ENCODE measurements around the gene MBOAT7.

Gene MBOAT7

DNA sequence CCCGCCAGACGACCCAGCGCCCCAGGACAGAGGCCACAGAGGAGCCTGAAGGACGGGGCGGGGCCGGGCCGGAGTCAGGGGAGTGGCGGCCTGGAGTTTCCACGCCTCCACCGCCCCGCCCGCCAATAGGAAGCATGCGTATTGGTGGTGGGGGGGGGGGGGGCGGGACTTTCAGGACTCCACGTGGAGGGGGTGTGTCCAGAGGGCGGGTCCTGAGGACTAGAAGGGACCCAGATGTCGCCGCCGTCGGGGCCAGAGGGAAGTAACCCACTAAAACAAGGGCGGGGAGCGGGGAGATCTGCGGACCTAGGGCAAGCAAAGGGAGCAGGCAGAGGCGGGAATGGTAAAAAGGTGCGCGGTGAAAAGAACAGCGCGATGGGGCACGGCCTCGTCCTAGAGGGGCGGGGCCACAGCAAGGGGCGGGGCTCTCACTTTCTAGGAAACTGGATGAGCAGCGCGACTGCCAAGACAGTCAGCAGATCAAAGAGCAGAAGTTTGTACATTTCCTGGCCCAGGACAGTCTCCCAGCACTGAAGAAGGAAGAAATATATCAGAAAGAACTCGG, 27.1 kb downstream of the MBOAT7 start:
- peak; percentile 59 for DNase-seq (ENCODE audit: low read depth)

DNA sequence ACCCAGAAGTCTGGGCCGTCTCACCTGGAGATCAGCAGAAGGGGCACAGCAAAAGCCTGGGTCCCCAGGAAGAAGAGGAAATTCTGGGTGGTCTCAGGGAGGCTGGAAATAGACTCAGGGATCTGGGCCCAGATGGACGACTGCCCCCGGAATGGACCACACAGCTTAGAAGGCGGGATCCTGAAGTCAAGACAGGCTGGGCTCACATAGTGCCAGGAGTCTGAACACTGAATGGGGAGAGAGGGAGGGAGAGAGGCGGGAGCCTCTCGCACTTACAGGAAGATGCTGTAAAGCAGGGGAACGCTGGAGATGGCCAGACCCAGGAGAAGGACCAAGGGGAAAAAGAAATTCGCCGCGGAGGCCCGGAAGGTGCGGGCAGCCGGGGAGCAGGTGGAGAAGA, 28.5 kb downstream of the MBOAT7 start:
- DNase-seq (ENCODE audit: low read depth), result no peak

DNA sequence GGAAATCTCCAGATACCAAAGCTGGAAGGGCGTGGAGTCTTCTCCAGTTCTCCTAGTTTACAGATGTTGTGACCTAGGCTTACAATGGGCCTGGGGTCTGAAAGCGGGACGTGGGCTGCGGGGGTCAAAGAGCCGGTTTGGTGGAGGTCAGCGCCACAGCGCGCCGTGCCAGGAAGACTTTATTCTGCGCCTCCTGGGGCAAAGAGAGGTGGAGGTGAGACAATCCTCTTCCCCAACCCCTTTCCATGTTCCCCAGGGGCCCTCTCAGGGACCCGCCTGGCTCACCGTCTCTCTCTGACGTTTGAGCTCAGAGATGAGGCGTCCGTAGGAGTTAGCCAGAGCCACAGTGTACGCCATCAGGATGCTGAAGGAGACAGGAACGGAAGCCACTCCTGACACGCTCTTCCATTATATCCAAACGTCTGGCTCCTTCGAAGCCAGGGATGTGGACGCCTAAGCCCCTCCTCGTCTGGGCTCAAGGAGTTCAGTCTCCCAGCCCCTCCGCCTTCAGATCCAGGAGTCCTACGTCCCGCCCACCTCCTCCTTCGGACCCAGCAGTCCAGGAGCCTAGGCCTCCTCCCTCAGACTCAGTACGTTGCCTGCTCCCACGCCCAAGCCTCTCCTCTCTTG, 29.1 kb downstream of the MBOAT7 start:
- no peak for DNase-seq (ENCODE audit: low read depth)

DNA sequence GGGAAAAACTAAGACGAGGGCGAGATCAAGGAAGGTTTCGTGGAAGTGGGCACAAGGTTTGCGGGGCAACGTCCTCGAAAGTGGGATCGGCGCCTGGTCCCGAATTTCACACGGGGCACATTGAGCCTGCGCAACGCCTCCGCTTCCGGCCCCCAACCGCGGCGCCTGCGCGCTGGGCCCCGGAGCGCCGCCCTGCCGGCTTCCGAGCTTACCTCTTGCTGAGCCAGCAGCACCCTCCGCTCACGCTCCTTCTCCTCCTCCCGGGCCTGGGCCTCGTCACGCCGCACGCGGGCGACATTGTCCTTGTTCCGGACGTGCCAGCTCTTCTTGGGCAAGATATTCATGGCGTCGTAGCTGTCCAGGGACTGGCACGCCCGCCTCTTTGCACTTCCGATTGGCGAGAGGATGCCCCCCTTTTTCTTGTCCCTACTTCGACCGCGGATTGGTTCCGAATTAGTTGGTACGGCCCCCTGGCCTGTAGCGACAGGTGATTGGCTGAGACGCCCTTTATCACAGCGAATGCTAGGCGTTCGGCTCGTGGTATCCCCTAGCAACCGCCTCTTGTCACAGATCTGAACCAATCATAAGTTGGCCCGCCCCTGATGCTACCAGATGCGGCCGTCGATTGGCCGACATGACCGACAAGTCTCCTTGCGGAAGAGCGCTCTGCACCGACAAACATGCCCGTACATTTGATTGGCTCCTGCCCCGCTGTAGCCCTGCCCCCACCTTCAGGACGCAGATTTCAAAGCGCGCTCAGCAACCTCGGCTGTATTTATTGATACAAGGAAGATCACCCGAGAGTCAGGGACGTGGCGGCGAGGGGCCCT, 29.8 kb downstream of the MBOAT7 start, which contains the start of gene LENG1:
TSS of gene LENG1 (minus strand) at position 370 of the 830 bp plus-strand sequence. CDS start at position 344, 26 bp downstream.
- DNase-seq (ENCODE audit: low read depth), result peak; percentile 78

DNA sequence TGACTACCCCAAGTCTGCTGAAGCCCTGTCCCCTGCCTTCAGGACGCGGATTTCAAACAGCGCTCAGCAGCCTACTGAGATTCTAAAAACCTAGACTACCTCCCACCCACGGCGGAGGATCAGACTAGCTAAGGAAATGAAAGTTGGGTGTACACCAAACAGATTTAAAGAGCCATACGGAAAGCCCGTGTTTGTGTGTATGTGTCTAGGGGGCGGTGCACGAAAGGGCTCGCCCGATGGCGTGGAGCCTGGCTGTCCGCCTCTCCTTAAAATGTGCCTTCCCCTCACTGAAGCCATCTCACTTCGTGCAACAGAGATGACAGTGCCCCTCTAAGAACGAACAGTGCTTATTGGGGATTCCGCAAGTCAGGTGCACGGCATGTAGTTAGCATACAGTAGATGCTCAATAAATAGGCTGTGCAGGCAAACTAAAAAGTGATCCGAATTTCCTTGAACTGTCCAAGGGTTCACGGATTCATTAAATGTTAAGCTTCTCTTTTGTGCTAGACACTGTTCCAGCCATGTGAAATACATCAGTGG, 30.5 kb downstream of the MBOAT7 start:
- DNase-seq (ENCODE audit: low read depth), result no peak

DNA sequence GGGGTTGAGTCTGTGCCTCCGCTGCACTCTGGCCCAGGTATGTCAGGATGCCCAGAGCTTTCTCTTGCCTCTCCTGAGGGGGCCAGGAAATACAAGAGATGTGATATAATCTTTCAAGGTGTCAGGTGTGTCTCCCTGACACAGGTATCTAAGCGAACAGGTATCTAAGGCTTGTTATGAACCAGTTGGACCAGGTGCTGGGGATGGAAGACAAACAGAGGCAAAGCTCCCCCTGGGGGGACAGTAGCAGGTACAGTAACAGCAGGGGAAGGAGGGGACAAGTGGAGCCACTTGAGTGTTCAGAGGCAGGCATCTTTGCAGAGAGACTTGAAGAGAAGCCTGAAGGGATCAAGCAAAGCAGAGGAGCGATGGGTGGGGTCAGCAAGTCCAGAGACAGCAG, 32.4 kb downstream of the MBOAT7 start:
- DNase-seq (ENCODE audit: low read depth), result no peak

DNA sequence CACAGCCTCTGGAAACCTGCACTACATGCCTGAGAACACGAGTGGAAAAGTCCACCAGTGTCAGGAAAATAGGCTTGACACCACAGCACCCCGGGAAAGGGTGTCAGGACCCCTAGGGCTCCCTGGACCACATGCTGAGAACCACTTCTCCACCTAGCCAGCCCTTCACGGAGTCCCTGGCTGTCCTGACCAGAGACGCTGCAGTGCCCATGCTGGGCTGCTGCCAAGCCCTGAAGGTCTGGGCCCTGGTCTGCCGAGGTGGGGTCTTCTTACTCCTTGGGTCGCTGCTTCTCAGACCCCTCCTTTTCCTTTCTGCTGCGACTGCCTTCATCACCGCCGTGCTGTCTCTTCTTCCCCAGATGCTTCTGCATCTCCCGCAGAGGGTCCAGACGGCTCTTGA, 32.9 kb downstream of the MBOAT7 start:
- DNase-seq (ENCODE audit: low read depth), result no peak

DNA sequence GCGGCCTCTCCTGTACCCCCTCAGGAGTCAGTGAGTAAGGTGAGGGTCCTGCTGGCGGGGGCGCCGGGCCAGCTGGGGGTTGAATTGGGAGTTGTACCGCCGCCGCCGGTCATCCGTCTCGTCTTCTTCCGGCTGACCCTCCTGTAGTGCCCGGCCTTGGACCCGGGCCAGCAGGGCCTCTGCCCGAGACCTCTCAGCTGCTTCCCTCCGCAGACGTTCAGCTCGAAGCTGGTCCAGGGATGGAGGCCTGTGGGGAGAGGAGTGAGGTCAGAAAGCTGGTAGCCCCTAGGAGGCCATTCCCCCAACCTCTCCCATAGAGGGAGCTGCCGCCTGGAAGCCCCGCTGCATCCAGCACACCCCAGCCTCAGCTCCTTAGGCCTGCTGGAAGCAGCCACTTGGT, 33.7 kb downstream of the MBOAT7 start:
- DNase-seq (ENCODE audit: low read depth), result no peak

DNA sequence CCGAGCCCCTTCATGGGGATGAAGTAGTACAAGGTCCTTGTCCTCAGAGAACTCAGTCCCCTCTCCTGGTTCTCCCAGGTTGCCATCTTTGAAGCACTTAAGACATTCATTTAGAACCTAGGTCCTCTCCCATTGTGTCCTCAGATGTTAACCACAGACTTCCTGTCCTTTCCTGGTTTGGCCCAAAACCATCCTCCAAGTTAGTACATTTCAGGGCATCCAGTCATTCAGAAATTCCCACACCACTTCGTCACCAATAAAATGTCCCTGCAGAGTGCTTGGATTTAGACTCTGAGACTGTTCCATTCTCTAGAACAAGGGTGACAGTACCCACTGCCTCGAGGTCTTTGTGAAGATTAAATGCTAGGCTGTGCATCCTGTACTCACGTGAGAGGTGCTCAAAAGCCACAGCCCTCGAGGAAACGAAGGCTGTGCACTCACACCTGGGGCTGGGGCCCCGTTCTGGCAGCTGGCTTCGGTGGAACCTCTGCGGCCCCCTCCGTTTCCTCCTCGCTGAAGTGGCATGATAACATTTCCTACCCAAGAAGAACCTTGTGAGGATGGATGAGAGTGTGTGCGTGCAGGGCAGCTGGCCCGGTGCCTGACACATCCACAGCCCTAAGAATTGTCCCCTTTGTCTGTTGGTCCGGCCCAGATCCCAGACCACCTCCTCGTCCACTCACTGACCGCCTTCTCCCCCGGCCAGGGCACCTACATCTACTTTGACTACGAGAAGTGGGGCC, 34.6 kb downstream of the MBOAT7 start:
- no peak for DNase-seq (ENCODE audit: low read depth)

DNA sequence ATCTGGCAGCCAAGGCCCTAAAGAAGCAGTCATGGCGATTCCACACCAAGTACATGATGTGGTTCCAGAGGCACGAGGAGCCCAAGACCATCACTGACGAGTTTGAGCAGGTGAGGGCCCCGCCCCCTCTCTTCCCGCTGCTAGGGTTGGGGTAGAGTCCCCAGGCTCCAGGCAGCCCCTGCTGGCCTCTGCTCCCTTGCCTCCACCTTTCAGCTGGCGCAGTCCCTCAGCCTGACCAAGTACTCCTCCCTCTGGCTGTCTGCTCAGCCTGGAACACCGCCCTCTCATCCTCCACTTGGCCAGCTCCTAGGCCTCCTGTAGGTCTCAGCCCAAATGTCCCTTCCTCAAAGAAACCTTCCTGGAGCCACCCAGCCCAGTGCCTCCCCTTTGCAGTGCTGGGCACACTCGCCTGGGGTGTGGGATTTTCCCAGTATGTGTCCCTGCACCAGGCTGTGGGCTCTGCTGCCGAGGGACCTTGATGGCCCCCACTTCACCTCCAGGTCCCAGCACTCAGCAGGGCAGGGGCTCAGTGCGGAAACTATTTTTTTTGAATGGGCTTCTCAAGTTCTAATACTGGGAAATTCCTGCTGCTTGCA, 35.6 kb downstream of the MBOAT7 start:
- no peak for DNase-seq (ENCODE audit: low read depth)

DNA sequence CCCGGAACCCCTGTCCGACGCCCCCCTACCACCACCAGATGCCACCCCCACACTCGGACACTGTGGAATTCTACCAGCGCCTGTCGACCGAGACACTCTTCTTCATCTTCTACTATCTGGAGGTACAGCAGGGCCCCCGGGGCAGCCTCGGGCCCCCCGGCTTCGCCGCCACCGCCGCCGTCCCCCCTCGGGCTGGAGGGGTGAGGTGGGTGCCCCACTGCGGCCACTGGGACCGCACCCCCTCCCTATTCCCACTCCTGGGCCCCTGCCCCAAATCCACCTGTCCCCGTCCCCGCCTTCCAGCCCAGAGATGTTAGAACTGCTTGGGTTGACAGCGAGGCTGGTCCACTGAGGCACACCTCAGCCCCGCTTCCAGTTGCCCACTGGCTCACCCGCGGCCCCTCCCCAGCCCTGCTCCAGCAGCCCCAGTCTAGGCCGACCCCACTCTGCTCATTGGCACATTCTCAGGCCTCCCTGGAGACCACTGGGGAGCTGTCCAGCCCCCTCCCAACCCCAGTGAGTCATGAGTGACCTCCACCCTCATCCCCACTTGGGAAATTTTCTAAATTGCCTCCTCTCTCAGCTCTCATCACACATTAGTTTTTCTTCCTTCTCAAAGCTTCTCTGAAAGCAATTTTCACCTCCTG, 36.4 kb downstream of the MBOAT7 start:
- DNase-seq (ENCODE audit: low read depth), result no peak

DNA sequence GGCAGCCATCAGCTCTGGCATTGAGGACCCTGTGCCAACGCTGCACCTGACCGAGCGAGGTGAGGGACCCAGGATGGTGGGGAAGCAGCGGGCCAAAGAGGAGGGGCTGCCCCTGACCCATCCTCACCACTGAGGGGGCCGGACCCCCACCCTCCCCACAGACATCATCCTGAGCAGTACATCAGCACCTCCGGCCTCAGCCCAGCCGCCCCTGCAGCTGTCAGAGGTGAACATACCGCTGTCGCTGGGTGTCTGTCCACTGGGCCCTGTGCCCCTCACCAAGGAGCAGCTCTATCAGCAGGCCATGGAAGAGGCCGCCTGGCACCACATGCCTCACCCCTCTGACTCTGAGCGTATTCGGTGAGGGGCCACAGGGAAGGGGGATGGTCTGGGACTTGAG, 37.1 kb downstream of the MBOAT7 start:
- no peak for DNase-seq (ENCODE audit: low read depth)

DNA sequence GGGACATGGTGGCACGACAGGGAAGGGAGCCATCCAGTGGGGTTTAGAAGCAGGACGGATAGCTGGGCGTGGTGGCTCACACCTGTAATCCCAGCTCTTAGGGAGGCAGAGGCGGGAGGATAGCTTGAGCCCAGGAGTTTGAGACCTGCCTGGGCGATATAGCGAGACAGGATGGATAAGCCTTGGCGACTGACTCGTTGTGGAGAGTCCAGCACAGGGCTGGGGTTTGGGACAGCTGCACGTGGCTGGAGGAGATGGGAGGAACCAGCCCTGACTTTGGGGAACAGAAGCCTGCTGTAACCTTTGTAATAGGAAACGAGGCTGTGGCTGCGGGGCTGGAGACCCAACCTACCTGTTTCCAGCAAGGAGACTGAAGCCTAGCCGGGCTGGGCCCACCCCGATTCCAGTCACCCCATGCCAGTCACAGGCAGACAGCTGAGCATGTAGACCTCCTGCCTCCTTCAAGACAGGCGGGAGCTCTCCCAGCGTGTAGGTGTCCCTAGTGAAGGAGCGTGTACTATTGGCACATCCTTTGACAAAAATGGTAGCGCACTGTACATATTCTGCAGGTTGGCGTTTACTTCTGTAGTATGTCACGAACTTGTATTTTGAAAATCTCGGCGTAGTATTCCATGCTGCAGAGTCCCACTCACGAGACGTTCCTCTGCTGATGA, 37.9 kb downstream of the MBOAT7 start:
- DNase-seq (ENCODE audit: low read depth), result no peak

DNA sequence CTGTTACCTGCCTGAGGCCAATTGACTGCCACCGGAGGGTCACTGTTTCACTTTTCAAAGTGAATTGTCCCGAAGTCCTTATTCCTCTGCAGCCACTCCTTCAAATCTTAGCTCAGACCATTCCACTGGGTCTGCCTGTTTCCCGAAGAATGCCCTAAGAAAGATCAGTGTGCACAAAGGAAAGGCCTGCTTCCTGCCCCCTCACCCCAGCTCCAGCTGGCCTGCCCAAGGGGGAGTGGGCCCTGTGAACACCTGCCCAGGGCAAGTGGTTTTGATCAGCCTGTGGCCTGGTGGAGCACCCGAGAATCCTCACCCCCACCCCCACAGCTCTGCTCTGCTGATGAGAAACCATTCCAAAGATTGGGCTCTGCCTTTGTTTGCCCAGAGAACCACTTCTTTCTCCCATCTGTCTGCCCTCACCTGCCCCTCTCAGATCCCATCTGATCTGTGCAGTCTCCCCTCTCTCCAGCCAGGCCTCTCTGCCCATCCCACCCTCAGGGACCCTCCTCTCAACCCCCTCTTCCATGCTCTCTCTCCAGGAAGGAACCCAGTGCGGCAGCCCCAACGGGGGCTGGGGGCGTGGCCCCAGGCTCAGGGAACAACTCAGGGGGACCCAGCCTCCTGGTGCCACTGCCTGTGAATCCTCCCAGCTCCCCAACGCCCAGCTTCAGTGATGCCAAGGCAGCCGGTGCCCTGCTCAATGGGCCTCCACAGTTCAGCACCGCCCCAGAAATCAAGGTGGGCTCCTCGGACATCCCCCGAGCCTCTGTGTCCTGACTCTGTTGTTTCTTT, 40.2 kb downstream of the MBOAT7 start:
- no peak for DNase-seq (ENCODE audit: low read depth)

DNA sequence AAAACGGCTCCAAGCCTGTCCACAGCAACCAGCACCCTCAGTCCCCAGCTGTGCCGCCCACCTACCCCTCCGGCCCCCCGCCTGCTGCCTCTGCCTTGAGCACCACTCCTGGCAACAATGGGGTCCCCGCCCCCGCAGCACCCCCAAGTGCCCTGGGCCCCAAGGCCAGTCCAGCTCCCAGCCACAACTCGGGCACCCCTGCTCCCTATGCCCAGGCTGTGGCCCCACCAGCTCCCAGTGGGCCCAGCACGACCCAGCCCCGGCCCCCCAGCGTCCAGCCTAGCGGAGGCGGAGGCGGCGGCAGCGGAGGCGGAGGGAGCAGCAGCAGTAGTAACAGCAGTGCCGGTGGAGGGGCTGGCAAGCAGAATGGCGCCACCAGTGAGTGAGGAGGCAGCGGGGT, 41.2 kb downstream of the MBOAT7 start:
- DNase-seq (ENCODE audit: low read depth), result no peak

DNA sequence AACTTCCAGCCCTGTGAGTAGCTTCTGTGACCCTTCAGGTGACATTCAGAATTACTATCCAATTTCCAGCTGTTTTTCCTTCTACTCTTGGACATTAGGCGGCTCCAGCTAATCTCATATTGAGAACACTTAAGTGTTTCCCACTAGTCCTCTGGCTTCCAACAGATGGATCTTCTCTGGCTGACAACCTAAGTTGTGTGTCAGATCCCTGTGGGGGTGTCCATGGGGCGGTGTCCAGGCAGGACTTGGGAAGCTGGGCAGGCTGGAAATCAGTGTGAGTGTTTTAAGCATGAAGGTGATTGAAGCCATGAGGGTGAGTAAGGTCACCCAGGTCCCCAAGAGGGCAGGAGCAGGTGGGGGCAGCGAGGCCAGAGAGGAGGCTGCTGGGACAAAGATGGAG, 41.7 kb downstream of the MBOAT7 start:
- no peak for DNase-seq (ENCODE audit: low read depth)

DNA sequence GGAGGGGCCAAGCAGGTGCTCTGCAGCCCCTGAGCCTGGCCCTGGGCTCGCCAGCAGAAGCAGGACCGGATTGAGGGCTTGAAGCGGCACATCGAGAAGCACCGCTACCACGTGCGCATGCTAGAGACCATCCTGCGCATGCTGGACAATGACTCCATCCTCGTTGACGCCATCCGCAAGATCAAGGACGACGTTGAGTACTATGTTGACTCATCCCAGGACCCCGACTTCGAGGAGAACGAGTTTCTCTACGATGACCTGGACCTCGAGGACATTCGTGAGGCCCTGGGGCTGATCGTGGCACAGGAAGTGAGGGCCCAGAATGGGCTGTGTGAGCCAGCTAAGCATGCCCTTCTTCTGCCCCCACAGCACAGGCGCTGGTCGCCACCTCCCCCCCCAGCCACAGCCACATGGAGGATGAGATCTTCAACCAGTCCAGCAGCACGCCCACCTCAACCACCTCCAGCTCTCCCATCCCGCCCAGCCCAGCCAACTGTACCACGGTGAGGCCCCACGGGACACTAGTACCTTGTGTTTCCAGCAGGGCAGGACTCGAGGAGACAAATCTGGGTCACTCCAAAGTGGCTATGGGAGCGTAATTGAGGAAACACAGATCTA, 43.7 kb downstream of the MBOAT7 start:
- no peak for DNase-seq (ENCODE audit: low read depth)

DNA sequence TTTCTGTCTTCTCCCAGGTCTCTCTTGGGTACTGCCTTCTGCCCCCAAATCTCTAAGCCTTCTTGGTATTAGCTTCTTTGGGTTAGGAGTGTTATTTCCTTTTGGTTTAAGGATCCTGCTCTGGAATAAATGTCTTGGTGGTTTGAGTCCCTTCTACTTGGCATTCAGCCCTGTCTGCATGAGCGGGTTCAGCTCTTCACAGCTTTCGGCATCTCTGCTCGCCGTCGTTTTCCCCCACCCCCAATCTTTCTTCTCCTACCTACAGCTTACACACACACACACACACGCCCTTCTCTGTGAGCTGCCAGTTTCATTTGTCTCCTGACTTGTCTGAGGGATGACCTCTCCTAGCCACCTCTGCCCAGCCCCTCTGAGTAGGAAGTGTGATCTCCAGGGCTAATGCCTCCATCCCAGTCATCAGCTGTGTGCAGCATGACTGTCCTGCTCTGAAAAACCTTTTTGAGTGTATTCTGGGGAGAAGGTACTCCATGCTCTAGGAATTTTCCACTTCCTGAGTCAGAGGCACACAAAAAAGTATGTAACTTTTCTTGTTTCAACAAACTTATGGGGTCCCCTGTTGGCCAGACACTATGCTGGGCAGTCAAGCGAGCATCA, 47.1 kb downstream of the MBOAT7 start:
- no peak for DNase-seq (ENCODE audit: low read depth)

DNA sequence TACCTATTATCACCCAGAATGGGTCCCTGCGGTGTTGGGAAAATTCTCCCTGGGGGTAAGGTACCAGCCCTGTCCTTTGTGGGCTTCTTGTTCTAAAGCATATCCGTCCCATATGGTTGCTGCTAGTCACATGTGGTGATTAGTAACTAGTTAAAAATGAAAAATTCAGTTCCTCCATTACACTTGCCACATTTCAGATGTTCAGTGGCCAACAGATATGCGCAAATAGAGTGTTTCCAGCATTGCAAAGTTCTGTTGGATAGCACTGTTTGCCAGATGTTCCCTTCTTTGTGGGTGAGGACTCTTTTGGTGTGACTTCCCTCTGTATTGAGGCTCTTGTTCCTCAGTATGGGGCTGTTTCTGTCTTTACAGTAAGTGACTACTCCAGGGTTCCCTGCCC, 48.0 kb downstream of the MBOAT7 start:
- no peak for DNase-seq (ENCODE audit: low read depth)
